Fibroblast of pulmonary artery (primary cell): ENCODE results near the gene WLS.

ENCODE experiments used
- DNase-seq: peaks from one replicate; pipeline ENCODE4 v3.0.0-alpha.2; 2010; ENCODE audit warnings: low read depth
- H3K4me3 ChIP-seq: replicated peaks from 2 replicates; pipeline ENCODE4 v1.5.1; 2011; ENCODE audit warnings: low read depth, mild to moderate bottlenecking, control low read depth, low read length, moderate library complexity
- TF ChIP-seq, protein P1 (sequence below): IDR thresholded peaks from 2 replicates; pipeline ENCODE4 v1.5.1; 2011; ENCODE audit warnings: mild to moderate bottlenecking, control low read depth, low read length, inconsistent platforms; ENCODE audit errors: missing control alignments

The WLS gene

DNA sequence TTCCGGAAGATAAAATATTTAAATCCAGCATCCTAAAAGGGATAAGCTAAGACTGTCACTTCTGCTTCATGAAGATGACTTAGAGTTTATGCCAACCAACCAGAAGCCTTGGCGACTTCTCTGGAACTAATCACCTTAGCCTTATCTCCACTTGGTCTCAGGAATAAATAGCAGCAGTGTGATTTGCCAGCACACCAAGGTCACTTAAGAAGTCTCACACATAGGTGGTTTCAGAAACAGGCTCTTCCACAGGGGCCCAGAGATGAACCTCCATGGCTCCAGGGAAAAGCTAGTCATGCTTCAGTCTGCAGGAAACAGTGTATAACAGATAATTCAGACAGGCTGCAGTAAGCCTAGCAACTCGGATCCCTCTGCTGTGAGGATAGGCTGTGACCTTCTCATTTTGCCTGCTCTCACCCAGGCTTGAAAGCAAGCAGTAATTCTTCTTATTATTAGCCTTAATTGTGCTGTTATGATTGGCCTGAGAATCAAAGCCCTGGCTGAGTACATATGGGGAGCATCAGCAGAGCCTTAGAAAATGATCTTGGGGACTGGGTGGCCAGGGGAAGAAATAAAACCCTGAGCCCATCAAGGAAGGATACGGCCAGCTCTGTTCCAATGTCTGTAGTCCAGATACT is 84.7 kb downstream of the WLS start:
- DNase-seq: no peak
- TF ChIP-seq, protein P1, sequence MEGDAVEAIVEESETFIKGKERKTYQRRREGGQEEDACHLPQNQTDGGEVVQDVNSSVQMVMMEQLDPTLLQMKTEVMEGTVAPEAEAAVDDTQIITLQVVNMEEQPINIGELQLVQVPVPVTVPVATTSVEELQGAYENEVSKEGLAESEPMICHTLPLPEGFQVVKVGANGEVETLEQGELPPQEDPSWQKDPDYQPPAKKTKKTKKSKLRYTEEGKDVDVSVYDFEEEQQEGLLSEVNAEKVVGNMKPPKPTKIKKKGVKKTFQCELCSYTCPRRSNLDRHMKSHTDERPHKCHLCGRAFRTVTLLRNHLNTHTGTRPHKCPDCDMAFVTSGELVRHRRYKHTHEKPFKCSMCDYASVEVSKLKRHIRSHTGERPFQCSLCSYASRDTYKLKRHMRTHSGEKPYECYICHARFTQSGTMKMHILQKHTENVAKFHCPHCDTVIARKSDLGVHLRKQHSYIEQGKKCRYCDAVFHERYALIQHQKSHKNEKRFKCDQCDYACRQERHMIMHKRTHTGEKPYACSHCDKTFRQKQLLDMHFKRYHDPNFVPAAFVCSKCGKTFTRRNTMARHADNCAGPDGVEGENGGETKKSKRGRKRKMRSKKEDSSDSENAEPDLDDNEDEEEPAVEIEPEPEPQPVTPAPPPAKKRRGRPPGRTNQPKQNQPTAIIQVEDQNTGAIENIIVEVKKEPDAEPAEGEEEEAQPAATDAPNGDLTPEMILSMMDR: no peak
- no peak overlapping the region for H3K4me3 ChIP-seq

DNA sequence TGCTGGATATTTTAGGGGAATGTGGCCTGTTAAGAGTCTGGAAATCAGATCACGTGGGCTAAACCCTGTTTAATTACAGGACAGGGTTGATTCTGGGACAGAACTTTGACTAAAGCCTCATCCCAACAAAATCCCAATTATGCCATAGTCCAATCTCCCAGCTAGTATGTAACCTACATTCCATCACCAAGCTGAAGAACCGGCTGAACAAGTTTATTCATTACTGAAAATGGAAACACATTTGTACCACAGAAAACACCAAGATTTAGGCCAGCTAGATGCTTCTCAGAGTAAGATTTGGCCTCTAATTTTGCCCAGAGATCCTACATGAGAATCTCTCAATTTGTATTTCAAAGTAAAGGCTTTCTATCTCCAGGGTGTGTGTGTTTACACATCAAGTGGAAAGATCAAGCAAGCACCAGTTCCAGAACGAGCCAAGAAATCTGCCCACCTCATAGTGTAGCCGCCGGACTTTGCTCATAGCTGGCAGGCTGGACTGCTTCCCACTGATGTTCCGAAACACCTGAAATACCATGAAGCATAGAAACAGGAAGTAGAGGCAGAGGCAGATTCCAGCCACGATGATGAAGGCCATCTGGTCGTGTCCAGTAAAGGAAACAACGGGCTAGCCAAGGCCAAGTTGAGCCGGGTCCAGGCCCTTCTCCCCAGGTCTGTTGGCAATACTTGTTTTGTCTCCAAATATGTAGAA is 86.8 kb downstream of the WLS start:
- DNase-seq: no peak
- no peak overlapping the region for H3K4me3 ChIP-seq

DNA sequence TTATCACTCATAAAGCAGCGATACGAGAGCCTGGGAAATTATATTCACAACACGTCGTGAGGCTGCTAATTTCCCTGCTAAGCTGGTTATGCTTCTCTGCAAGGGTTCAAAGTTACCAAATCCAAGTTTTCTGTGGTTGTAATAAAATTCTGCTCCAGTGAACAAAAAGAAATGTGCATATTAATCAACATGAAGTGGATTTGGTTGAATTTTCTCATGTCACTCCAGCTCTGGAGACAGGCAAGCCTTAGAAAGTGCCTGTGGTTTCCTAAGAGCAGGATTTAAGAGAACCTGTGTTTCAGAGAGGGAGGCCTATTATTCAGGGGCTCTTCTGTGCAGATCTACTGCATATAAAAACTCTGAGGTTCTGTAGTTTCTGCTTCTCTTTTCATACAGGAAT is 87.5 kb downstream of the WLS start:
- TF ChIP-seq, protein P1: no peak
- no peak for DNase-seq
- H3K4me3 ChIP-seq: no peak overlapping the region

More for the DNA sequence above, 86.8 kb downstream of the WLS start:
- TF ChIP-seq, protein P1: no peak

DNA sequence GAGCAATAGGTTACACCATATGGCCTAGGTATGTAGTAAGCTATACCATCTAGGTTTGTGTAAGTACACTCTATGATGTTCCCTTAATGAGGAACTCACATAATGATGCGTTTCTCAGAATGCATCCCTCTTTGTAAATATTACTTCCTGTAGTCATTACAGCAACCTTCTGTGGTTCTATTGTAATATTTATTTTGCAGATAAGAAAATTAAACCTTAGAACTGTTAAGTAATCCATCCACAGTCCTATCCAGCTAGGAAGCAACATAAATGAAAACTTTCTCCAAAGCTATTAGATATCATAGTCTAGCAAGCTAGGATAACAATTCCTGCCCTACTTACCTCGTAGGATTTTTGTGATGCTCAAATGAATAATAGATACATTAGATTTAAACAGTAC is 88.7 kb downstream of the WLS start:
- TF ChIP-seq, protein P1: no peak
- no peak overlapping the region for H3K4me3 ChIP-seq
- DNase-seq: no peak

DNA sequence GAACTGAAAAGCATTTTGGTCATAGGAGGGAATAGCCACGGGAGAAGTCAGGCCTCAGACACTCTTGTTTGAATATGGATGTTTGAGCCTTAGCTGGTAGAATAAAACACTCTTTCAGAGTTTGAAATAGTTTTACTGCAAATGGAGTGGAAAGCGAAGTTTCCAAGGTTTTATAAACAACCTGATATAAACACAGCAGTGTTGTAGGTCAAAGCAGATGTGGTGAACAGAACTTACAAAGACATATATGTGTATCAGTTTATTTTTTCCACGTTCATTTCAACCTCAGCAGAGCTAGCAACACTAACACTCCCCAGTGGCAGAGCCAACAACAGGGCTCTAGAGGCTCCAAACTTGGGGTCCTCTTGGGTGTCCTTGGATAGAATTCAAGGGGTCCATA is 89.9 kb downstream of the WLS start:
- TF ChIP-seq, protein P1: no peak
- no peak overlapping the region for H3K4me3 ChIP-seq
- no peak for DNase-seq

DNA sequence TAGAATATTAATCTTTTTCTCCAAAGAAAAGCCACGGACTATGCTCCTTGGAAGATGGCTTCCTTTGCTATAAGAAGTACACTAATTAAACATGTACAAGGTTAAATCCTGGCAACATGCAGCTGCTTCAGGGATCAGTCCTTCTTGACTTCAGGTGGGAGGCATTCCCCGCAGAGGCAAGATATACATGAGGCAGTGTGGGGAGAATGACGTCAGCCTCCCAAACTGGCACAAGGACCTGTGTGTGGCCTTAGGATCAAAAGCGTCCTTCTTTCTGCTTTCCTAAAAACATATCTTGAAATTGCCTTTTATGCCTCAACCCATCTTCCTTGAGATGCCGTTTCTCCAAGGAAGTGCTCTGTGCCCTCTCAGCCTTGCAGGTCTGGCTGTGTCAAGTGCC is 90.3 kb downstream of the WLS start:
- TF ChIP-seq, protein P1: no peak
- no peak overlapping the region for H3K4me3 ChIP-seq
- DNase-seq: no peak
